Gastrocnemius medialis (tissue), 4 donors: ENCODE measurements around the gene SLC6A19.

Source experiments
- POLR2A ChIP-seq, 2 donors: fragments of 450-650 bp; IDR thresholded peaks; one replicate each; pipeline ENCODE4 v1.6.1; 2017; ENCODE audit warnings: antibody characterized with exemption in 2 of 2, mild to moderate bottlenecking in 2 of 2, moderate library complexity in 2 of 2
- TF ChIP-seq, protein P1 (sequence below), 5 experiments: fragments of 450-650 bp in 3 of 5; fragments of 200-600 bp in 2 of 5; sonication (generic) in 2 of 5; IDR thresholded peaks in 4 of 5; conservative IDR thresholded peaks in 1 of 5; 1 replicate in 4 of 5; 2 replicates in 1 of 5; pipeline ENCODE4 v1.5.1; 2016 to 2019; ENCODE audit warnings: antibody characterized with exemption in 5 of 5, mild to moderate bottlenecking in 3 of 5, moderate library complexity in 3 of 5

DNA sequence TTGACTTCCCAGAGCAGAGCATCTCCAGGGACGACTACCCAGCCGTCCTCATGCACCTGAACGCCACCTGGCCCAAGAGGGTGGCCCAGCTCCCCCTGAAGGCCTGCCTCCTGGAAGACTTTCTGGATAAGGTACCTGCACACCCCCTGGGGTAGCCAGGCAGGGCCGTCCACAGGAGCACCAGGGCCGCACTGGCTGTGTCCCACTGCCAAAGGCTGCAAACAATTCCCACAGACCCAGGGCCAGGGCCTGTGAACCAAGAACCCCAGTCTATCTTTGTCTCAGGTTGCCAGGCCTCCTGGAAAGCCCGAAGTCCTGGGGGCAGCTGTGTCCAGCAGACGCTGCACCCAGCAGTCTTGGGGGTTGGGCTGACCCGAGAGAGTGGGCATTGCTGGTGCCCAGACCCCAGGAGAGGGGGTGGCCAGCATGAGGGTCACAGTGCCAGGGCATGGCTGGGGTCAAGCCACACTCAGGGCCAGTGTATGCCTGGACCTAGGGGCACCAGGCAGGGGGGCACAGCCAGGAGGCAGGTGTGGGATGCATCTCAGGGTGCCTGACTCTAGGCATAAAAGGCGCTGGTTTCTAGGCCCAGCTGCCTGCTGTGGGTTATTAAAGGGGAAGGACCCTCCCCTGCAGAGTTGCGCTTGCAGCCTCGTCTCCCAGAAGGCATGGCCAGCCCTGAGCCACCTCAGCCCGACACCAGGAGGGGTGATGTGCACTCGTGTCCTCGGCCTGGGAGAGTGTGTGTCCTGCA is 41.5 kb downstream of the SLC6A19 start:
- TF ChIP-seq, protein P1, sequence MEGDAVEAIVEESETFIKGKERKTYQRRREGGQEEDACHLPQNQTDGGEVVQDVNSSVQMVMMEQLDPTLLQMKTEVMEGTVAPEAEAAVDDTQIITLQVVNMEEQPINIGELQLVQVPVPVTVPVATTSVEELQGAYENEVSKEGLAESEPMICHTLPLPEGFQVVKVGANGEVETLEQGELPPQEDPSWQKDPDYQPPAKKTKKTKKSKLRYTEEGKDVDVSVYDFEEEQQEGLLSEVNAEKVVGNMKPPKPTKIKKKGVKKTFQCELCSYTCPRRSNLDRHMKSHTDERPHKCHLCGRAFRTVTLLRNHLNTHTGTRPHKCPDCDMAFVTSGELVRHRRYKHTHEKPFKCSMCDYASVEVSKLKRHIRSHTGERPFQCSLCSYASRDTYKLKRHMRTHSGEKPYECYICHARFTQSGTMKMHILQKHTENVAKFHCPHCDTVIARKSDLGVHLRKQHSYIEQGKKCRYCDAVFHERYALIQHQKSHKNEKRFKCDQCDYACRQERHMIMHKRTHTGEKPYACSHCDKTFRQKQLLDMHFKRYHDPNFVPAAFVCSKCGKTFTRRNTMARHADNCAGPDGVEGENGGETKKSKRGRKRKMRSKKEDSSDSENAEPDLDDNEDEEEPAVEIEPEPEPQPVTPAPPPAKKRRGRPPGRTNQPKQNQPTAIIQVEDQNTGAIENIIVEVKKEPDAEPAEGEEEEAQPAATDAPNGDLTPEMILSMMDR (IDR thresholded peaks at IDR 0.05 in 4 of 5, conservative IDR thresholded peaks at IDR 0.05 in 1 of 5) = no peak
- no peak for TF ChIP-seq POLR2A (IDR thresholded peaks at IDR 0.05)
